ENCODE results near the gene SPN.
A peak's percentile ranks its signal among the peaks of the same experiment; 100 is the strongest.
"Not testable (repeated sequence)": the region's sequence is repeated elsewhere in the genome, so short reads cannot be mapped to it uniquely, and the experiment has no call there.

SPN gene

GRCh38 chr16:29663016-29663806, at the start of gene SPN:
Gene SPN (plus strand): TSS chr16:29663247. CDS start chr16:29663729, 482 bp downstream.
- H3K36me3 Mint-ChIP-seq: peaks cover 46% of the 10 kb centered on the region
- CTCF ChIA-PET: interaction anchor here (0.6 to 1.6 kb wide), 6 partner anchors 9 to 65 kb away, joined by 3 to 5 read pairs (median 4); no protein-coding TSS in a partner anchor
- H3K4me1 Mint-ChIP-seq: peaks cover 49% of the 10 kb centered on the region
- H3K27me3 Mint-ChIP-seq: peaks cover 5% of the 10 kb centered on the region
- peak; percentile 66 for DNase-seq
- H3K9me3 Mint-ChIP-seq: no peaks in the 10 kb centered on the region
- H3K27ac Mint-ChIP-seq: peak within 1 kb of the TSS; percentile 90
- H3K4me3 Mint-ChIP-seq: peak within 1 kb of the TSS; percentile 94

DNA sequence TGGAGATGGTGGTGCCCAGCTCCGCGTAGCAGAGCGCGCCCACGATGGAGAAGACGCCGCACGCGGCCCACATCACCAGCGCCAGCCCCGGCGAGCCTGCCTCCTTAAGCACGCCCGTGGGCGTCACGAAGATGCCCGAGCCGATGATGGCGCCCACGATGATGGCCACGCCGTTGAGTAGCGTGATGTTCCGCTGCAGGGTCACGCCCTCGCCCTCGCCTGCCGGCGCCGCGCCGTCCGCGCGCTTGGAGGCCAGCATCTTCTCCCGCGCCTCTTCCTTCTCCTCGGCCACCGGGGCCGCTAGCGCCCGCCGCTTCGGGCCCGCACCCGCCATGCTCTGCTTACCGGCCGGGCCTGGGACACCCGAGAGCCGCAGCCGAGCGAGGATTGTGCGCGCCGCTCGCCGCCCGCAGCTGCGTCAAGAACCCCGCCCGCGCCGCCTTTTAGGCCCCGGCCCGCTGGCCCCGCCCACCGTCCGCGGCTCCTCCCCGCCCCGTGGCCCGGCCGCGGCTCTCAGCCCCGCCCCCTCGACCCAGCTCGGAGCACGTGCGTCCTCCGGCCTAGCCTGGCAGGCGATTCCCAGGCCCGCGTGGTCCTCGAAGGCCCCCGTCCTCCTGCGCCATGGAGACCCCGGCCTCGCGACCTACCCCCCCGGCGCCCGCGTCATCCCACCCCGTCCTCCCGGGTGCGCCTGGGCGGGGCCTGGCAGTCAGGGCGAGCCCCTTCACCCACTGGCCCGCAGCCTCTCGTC, 49.6 kb upstream of the SPN start:
- Mint-ChIP-seq H3K27ac (peak overlapping the region; percentile 89), H3K27me3 (peaks cover 13% of the 10 kb centered on the region), H3K4me3 (peak overlapping the region; percentile 79), H3K4me1 (peaks cover 16% of the 10 kb centered on the region)
- H3K9me3 Mint-ChIP-seq, H3K36me3 Mint-ChIP-seq: not testable (repeated sequence)
- CTCF ChIA-PET: interaction anchor here (0.9 kb wide), 1 partner anchor 89 kb away, joined by 3 read pairs; no protein-coding TSS in a partner anchor
- peak; percentile 91 for DNase-seq

- CTCF ChIA-PET, H3K9me3 Mint-ChIP-seq, H3K4me1 Mint-ChIP-seq, H3K36me3 Mint-ChIP-seq, DNase-seq, H3K4me3 Mint-ChIP-seq: not testable (repeated sequence)
- Mint-ChIP-seq H3K27ac (peak overlapping the region; percentile 11), H3K27me3 (peaks cover 13% of the 10 kb centered on the region)
These were observed 48.2 kb upstream of the SPN start for GRCh38 chr16:29614691-29615314.

- not testable (repeated sequence) for H3K4me3 Mint-ChIP-seq
These were observed 46.9 kb upstream of the SPN start for GRCh38 chr16:29616127-29616526.

DNA sequence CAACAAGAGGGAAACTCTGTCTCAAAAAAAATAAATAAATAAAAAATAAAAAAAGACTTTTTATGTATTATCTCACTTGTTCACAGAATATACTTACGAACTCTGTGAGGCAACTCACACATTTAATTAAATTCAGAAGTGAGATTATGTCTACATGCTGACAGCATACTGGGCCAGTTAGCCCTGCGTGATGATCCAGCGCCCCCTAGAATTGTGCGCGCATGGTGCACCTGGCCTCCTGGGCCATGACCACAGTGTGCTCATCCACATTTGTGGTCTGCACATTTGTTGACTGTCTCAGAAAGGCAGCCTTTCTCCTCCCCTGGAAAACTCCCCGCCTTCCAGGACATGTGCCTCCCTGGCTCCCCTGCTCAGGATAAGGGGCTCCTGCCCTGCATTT, 42.5 kb upstream of the SPN start:
- H3K27ac Mint-ChIP-seq, H3K4me1 Mint-ChIP-seq, H3K36me3 Mint-ChIP-seq, CTCF ChIA-PET, H3K9me3 Mint-ChIP-seq, H3K4me3 Mint-ChIP-seq: not testable (repeated sequence)
- DNase-seq: peak; percentile 57
- H3K27me3 Mint-ChIP-seq: peaks cover 11% of the 10 kb centered on the region

More at GRCh38 chr16:29616127-29616526, 46.9 kb upstream of the SPN start:
- CTCF ChIA-PET, H3K27ac Mint-ChIP-seq, H3K4me1 Mint-ChIP-seq, DNase-seq, H3K9me3 Mint-ChIP-seq, H3K36me3 Mint-ChIP-seq: not testable (repeated sequence)
- peaks cover 13% of the 10 kb centered on the region for H3K27me3 Mint-ChIP-seq

DNA sequence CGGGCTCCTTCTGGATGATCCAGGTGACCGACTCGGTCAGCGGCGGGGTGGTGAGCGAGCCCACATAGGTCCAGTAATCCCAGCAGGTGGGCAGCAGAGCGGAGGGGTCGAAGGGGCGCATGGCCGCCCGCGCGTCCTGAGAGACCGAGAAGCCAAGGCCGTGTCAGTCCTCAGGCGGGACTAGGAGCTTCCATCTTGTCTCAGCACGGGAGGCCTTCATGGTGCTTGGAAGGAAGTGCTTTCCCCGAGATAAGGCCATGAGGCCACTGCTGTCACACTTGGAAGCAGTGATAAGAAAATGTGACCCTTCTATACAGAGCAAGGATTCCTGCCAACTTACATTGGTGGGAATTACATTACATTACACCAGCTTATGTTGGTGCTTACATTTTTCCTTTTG, 40.3 kb upstream of the SPN start:
- H3K9me3 Mint-ChIP-seq, H3K27ac Mint-ChIP-seq, DNase-seq, H3K36me3 Mint-ChIP-seq, H3K27me3 Mint-ChIP-seq, CTCF ChIA-PET, H3K4me3 Mint-ChIP-seq: not testable (repeated sequence)
- peaks cover 14% of the 10 kb centered on the region for H3K4me1 Mint-ChIP-seq

DNA sequence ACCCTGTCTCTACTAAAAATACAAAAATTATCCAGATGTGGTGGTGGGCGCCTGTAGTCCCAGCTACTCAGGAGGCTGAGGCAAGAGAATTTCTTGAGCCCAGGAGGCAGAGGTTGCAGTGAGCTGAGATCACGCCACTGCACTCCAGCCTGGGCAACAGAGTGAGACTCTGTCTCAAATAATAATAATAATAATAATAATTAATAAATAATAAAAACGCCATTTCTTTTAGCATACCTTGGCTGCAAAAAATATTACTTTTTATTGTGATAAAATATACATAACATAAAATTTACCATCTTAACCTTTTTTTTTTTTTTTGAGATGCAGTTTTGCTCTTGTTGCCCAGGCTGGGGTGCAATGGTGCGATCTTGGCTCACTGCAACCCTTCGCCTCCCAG, 39.8 kb upstream of the SPN start:
- DNase-seq, H3K4me3 Mint-ChIP-seq, H3K27ac Mint-ChIP-seq, H3K9me3 Mint-ChIP-seq, CTCF ChIA-PET, H3K36me3 Mint-ChIP-seq, H3K27me3 Mint-ChIP-seq: not testable (repeated sequence)
- H3K4me1 Mint-ChIP-seq: peaks cover 17% of the 10 kb centered on the region

GRCh38 chr16:29625114-29625513, 37.9 kb upstream of the SPN start:
- DNase-seq, H3K27me3 Mint-ChIP-seq, H3K36me3 Mint-ChIP-seq, H3K27ac Mint-ChIP-seq, H3K4me3 Mint-ChIP-seq, CTCF ChIA-PET, H3K9me3 Mint-ChIP-seq: not testable (repeated sequence)
- peaks cover 20% of the 10 kb centered on the region for H3K4me1 Mint-ChIP-seq

DNA sequence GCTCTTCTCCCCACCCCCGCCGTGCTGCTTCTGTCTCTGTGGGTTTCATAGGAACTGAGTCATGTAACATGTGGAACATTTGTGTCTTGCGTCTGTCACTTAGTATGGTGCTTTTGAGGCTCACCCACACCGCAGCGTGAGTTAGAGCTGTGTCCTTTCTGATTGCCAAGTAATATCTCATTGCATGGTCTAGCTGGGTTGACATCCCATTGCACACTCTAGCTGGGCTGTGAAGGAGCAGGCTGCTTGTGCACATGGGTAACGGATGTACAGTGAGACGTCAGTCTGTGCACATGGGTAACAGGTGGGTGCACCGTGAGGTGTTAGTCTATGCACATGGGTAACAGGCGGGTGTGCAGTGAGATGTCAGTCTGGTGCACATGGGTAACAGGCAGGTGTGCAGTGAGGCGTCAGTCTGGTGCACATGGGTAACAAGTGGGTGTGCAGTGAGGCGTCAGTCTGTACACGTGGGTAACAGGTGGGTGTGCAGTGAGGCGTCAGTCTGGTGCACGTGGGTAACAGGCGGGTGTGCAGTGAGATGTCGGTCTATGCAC, 36.2 kb upstream of the SPN start:
- H3K4me3 Mint-ChIP-seq: peak overlapping the region; percentile 11
- H3K27ac Mint-ChIP-seq: peak overlapping the region; percentile 44
- H3K36me3 Mint-ChIP-seq, CTCF ChIA-PET, H3K27me3 Mint-ChIP-seq, H3K9me3 Mint-ChIP-seq: not testable (repeated sequence)
- peaks cover 20% of the 10 kb centered on the region for H3K4me1 Mint-ChIP-seq
- peak; percentile 76 for DNase-seq

DNA sequence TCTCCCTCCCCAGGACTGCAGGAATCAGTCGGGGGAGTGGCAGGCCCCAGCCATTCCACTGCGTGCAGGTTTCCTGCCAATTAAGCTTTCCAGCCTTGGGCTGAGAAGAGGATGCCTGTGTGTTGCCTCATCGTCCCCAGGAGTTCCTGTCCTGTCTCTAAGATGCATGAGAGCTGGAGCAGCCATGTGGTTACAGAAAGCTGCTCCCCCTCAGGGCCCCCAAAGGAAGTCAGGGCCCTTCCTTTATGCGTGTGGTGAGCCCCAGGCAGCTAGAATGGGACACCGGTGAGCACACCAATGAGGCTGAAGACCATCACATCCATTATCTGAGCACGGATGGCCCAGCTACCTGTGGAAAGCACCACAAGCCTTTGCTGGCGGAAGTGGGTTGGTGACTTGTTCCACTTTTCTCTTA, 35.4 kb upstream of the SPN start:
- CTCF ChIA-PET, H3K9me3 Mint-ChIP-seq, H3K4me3 Mint-ChIP-seq, H3K36me3 Mint-ChIP-seq, H3K27me3 Mint-ChIP-seq: not testable (repeated sequence)
- H3K4me1 Mint-ChIP-seq: peaks cover 20% of the 10 kb centered on the region
- H3K27ac Mint-ChIP-seq: peak overlapping the region; percentile 33
- peak; percentile 26 for DNase-seq

- H3K36me3 Mint-ChIP-seq, CTCF ChIA-PET, DNase-seq, H3K27ac Mint-ChIP-seq, H3K27me3 Mint-ChIP-seq, H3K9me3 Mint-ChIP-seq, H3K4me3 Mint-ChIP-seq: not testable (repeated sequence)
- H3K4me1 Mint-ChIP-seq: peaks cover 20% of the 10 kb centered on the region
These were observed 34.3 kb upstream of the SPN start for GRCh38 chr16:29628707-29629106.

- H3K36me3 Mint-ChIP-seq, H3K9me3 Mint-ChIP-seq, H3K4me3 Mint-ChIP-seq, H3K27me3 Mint-ChIP-seq, CTCF ChIA-PET, H3K27ac Mint-ChIP-seq, DNase-seq: not testable (repeated sequence)
- H3K4me1 Mint-ChIP-seq: peaks cover 20% of the 10 kb centered on the region
These were observed 33.7 kb upstream of the SPN start for GRCh38 chr16:29629318-29629717.

DNA sequence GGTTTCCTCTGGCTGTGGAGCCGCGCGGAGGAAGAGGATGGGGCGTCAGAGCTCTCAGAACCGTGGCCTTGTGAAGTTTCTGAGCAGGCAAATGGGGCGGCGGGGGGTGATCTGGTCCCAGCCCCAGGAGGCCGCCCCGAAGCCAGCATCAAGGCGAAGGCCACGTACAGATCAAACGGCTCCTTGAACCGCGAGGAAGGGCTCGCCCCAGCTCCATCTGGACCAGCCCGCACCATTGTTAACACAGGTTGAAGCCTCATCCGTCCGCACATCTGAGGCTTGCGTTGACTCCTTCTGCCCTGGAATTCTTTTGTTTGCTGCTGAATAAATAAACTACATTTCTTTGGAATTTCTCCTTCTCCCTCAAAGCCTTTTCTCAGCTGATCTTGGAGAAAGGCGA, 31.4 kb upstream of the SPN start:
- DNase-seq, H3K27ac Mint-ChIP-seq, H3K4me3 Mint-ChIP-seq, H3K27me3 Mint-ChIP-seq, CTCF ChIA-PET, H3K36me3 Mint-ChIP-seq, H3K9me3 Mint-ChIP-seq: not testable (repeated sequence)
- H3K4me1 Mint-ChIP-seq: peaks cover 19% of the 10 kb centered on the region

DNA sequence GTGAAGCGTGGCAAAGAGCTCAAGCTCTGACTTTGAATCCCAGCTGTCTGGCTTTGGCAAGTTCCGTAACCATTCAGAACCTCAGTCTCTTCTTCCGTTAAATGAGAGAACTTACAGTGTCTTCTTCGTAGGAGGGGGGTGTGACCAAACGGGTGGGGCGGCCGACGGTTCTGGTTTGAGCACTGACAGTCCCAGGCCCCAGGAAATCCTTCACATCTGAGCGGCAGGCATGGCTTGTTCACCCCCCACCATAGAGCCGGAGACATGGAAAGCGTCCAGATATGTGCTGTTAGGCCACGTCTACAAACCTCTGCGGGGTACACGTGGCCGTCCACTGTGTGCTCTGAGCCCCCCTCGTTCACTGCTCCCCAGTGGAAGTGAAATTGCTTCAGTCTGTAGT, 27.1 kb upstream of the SPN start:
- H3K4me3 Mint-ChIP-seq, H3K27ac Mint-ChIP-seq, H3K9me3 Mint-ChIP-seq, CTCF ChIA-PET, H3K36me3 Mint-ChIP-seq, DNase-seq, H3K27me3 Mint-ChIP-seq: not testable (repeated sequence)
- peaks cover 10% of the 10 kb centered on the region for H3K4me1 Mint-ChIP-seq

Measured in activated naive CD4-positive, alpha-beta T cell treated with anti-CD3 and anti-CD28 coated beads, Interleukin-2, amount 10 ng/mL, durations not matched to agents 7 days and 5 days (primary cell).